ENCODE measurements around the gene CDIP1. TPM values are rescaled to one million over a fixed set of nuclear protein-coding genes. Genes with fewer than 3 reads are reported as not detected.
A peak's percentile ranks its signal among the peaks of the same experiment; 100 is the strongest.
"Not testable (repeated sequence)": the region's sequence is repeated elsewhere in the genome, so short reads cannot be mapped to it uniquely, and the experiment has no call there.

CDIP1 gene
- 7.9 TPM for total RNA-seq (ENCODE audit: insufficient read depth, low replicate concordance)

GRCh38 chr16:4538350-4539235, at the start of gene CDIP1:
Gene CDIP1, minus strand, starts transcription at chr16:4538773. Its CDS starts 24,643 bp downstream, at chr16:4514130.
- DNase-seq (ENCODE audit: low spot score) = peak; percentile 95

- DNase-seq (ENCODE audit: low spot score) = no peak
Observed at GRCh38 chr16:4586291-4586690, 47.7 kb upstream of the CDIP1 start.

GRCh38 chr16:4583906-4584305, 45.3 kb upstream of the CDIP1 start:
- DNase-seq (ENCODE audit: low spot score) = no peak

GRCh38 chr16:4580250-4580649, 41.7 kb upstream of the CDIP1 start:
- DNase-seq (ENCODE audit: low spot score) = no peak

GRCh38 chr16:4578961-4579530, 40.5 kb upstream of the CDIP1 start:
- no peak for DNase-seq (ENCODE audit: low spot score)

- DNase-seq (ENCODE audit: low spot score) = no peak
Observed at GRCh38 chr16:4576008-4576407, 37.4 kb upstream of the CDIP1 start.

- no peak for DNase-seq (ENCODE audit: low spot score)
Observed at GRCh38 chr16:4574919-4575705, 36.5 kb upstream of the CDIP1 start.

- not testable (repeated sequence) for DNase-seq (ENCODE audit: low spot score)
Observed at GRCh38 chr16:4573926-4574325, 35.4 kb upstream of the CDIP1 start.

GRCh38 chr16:4572715-4573114, 34.1 kb upstream of the CDIP1 start:
- no peak for DNase-seq (ENCODE audit: low spot score)

- DNase-seq (ENCODE audit: low spot score) = no peak
Observed at GRCh38 chr16:4570688-4571321, 32.2 kb upstream of the CDIP1 start.

- no peak for DNase-seq (ENCODE audit: low spot score)
Observed at GRCh38 chr16:4570086-4570485, 31.5 kb upstream of the CDIP1 start.

- no peak for DNase-seq (ENCODE audit: low spot score)
Observed at GRCh38 chr16:4566144-4566543, 27.6 kb upstream of the CDIP1 start.

- no peak for DNase-seq (ENCODE audit: low spot score)
Observed at GRCh38 chr16:4564661-4565267, 26.2 kb upstream of the CDIP1 start.

- no peak for DNase-seq (ENCODE audit: low spot score)
Observed at GRCh38 chr16:4561596-4561995, 23.0 kb upstream of the CDIP1 start.

GRCh38 chr16:4557973-4558372, 19.4 kb upstream of the CDIP1 start:
- no peak for DNase-seq (ENCODE audit: low spot score)

- DNase-seq (ENCODE audit: low spot score) = no peak
Observed at GRCh38 chr16:4556580-4556979, 18.0 kb upstream of the CDIP1 start.

- no peak for DNase-seq (ENCODE audit: low spot score)
Observed at GRCh38 chr16:4556112-4556511, 17.5 kb upstream of the CDIP1 start, which contains the start of gene C16orf96. Gene C16orf96, plus strand, starts transcription at chr16:4556340. Its CDS starts 150 bp downstream, at chr16:4556490.

- DNase-seq (ENCODE audit: low spot score) = no peak
Observed at GRCh38 chr16:4552541-4552940, 14.0 kb upstream of the CDIP1 start.

GRCh38 chr16:4550591-4550990, 12.0 kb upstream of the CDIP1 start:
- DNase-seq (ENCODE audit: low spot score) = no peak

- no peak for DNase-seq (ENCODE audit: low spot score)
Observed at GRCh38 chr16:4548124-4548523, 9.6 kb upstream of the CDIP1 start.

- no peak for DNase-seq (ENCODE audit: low spot score)
Observed at GRCh38 chr16:4544473-4544872, 5.9 kb upstream of the CDIP1 start.

Data from umbilical cord (tissue), 2 donors.